ENCODE measurements around the gene ANO9. TPM values are rescaled to one million over a fixed set of nuclear protein-coding genes. Genes with fewer than 3 reads are reported as not detected.
A peak's percentile ranks its signal among the peaks of the same experiment; 100 is the strongest.

The ANO9 gene
- total RNA-seq, 1 donor from 2014 or later, result 12.8 TPM

GRCh38 chr11:380491-380890, 61.3 kb downstream of the ANO9 start:
- ATAC-seq, result no peak

GRCh38 chr11:380095-380480, 61.7 kb downstream of the ANO9 start:
- ATAC-seq, result no peak

- ATAC-seq, result no peak
These were observed 62.4 kb downstream of the ANO9 start for GRCh38 chr11:379205-380094.

- ATAC-seq, result no peak
These were observed 63.8 kb downstream of the ANO9 start for GRCh38 chr11:377883-378500.

GRCh38 chr11:377174-377865, 64.5 kb downstream of the ANO9 start:
- ATAC-seq, result no peak

GRCh38 chr11:376531-377173, 65.2 kb downstream of the ANO9 start:
- ATAC-seq, result no peak

- ATAC-seq, result no peak
These were observed 66.5 kb downstream of the ANO9 start for GRCh38 chr11:375065-376025.

GRCh38 chr11:373716-374551, 67.9 kb downstream of the ANO9 start:
- no peak for ATAC-seq

GRCh38 chr11:372809-373715, 68.7 kb downstream of the ANO9 start:
- ATAC-seq, result no peak

- no peak for ATAC-seq
These were observed 69.9 kb downstream of the ANO9 start for GRCh38 chr11:371716-372590.

GRCh38 chr11:371051-371450, 70.8 kb downstream of the ANO9 start:
- ATAC-seq, result peak; percentile 12

- ATAC-seq, result peak; percentile 5
These were observed 71.5 kb downstream of the ANO9 start for GRCh38 chr11:370070-370941.

- no peak for ATAC-seq
These were observed 72.3 kb downstream of the ANO9 start, which contains the start of gene B4GALNT4 for GRCh38 chr11:369336-370018. TSS of gene B4GALNT4 (plus strand) at chr11:369499. CDS start at chr11:369804, 305 bp downstream.

- no peak for ATAC-seq
These were observed 73.1 kb downstream of the ANO9 start for GRCh38 chr11:368414-369335.

- no peak for ATAC-seq
These were observed 73.8 kb downstream of the ANO9 start for GRCh38 chr11:367956-368413.

Data from esophagus mucosa (tissue), 1 donor.